GM19397 (cell line): ENCODE results near the gene ADAMTSL1.
"Not testable (repeated sequence)": the region's sequence is repeated elsewhere in the genome, so short reads cannot be mapped to it uniquely, and the experiment has no call there.

Source experiments
- ATAC-seq: cut with Tn5 transposase; IDR thresholded peaks from one replicate; pipeline ENCODE4 v1.9.1; 2021; ENCODE audit warnings: mild to moderate bottlenecking, moderate library complexity; ENCODE audit not compliant: unreplicated experiment

The ADAMTSL1 gene

GRCh38 chr9:18922161-18922885 is 448.4 kb downstream of the ADAMTSL1 start:
- no peak for ATAC-seq

GRCh38 chr9:18923167-18923566 is 449.2 kb downstream of the ADAMTSL1 start:
- ATAC-seq, result no peak

DNA sequence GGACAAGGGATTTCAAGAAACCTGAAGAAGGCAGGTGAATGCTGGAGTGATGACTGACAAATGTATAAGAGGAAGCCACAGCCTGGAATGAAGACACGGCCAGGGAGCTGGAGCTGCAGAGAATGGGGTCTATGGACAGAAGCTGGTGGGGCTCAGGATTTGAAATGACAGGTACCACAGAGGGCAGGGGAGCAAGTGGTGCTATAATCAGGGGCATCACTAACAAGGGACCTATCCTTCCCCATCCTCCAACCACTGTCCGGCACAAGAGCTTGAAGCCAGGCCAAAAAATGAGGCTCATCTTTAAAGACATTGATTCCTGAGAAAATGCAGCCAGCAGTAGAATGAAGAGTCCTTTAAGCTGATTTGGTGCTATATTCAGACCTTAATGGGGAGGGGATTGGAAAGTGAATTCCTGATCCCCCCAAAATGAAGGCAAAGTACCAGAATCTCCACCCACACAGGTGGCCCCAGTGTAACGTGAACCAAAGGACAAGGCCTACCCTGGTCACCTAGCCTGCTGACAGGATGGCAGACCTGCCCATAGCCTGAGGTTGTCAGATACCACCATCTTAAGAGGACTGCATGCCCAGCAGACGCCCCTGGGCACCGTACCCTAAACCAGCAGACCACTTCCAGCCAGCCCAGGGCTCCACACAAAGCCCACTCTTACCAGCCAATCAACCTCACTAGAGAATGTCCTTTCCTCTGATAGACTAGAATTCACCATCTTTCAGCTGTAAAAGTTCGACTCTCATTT is 449.9 kb downstream of the ADAMTSL1 start:
- no peak for ATAC-seq

- ATAC-seq, result no peak
These were observed 451.9 kb downstream of the ADAMTSL1 start for GRCh38 chr9:18925880-18926279.

DNA sequence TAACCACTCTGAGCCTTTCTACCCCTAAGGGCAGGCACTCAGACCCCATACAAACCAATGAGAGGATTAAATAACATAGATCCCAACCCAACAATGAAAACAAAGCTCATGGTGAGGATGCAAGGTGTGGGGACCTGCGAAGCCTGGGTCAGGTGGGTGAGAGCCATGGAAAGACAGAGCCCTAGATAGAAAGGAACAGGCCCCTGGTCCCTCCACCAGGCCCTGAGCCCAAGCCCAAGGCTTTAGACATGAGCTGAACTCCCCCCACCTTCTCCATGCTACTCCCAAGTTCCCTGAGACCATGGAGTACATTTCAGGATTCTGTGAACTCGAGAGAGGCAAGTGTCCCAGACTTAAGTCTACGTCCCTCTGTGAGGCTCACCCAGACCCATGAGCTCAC is 452.6 kb downstream of the ADAMTSL1 start:
- ATAC-seq, result no peak

- ATAC-seq, result no peak
These were observed 454.8 kb downstream of the ADAMTSL1 start for GRCh38 chr9:18928711-18929110.

GRCh38 chr9:18930611-18931010 is 456.7 kb downstream of the ADAMTSL1 start:
- ATAC-seq, result not testable (repeated sequence)

DNA sequence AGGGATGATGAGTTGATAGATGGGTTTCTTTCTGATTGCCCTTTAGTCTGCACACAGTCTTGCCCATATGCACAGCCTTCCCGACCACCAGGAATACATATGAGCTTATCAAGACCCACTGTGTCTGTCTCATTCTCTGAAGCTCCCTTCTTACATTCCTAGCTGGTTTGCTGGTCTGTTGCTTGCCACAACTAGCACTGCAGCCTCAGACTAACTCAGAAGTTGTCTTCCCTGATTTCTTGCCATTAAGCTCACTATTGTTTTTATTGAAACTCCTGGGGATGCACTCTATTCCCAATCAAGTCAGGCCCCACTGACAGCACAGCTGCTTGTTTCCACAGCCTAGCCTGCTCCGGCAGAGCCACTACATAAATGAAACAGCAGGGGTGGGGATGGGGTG is 461.6 kb downstream of the ADAMTSL1 start:
- ATAC-seq, result no peak

DNA sequence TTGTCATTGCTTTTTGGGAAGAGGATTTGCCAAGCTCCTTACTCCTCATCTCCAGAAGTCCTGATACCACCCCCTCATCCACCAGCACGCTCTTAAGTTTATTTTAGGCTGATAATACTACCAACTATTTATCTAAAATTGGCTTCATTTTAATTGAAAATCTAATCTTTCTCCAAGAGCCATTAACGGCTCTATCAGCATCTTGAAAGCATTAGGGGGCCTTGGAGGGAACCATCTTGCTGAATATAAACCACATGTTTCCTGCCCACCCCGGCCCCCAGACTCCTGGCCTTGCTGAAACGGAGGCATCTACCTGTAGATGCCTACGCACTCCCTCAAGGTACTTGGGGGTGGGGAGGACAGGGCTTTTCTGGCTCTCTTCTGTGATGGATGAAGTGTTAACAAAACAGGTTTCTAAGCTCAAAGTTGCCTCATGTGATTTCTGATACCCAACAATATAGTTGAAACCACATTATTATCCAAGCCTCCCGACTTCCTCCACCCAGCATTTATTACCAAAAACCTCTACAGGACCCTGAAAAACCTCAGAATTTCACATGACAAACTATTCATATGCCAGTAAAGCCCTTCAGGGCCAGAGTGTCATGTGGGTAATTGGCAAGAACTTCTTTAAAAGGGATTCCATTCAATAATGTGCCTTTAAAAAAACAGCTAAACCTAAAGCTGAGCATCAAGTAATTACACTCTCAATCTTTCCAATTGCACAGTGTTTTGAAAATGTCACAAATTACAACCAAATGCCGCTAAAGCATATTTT is 462.3 kb downstream of the ADAMTSL1 start:
- ATAC-seq, result no peak

DNA sequence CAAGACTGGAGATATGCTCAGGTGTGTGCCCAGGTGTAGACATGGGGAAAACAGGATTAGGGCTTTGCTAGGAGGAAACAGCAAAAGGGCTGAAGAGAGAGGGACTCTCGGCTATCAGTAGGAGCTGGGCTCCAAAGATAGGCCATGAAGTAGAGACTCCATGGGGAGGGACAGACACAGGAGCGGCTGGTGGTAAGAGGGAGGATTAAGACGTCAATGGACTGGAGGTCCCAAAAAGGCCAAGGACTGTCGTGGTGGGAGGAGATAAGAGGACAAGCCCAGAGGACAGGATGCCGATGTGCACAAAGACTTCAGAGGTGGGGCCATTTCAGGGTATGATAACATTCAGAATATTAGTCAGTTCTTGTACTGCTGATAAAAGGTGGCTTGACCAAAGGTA is 466.0 kb downstream of the ADAMTSL1 start:
- ATAC-seq, result no peak

GRCh38 chr9:18941060-18941740 is 467.2 kb downstream of the ADAMTSL1 start:
- no peak for ATAC-seq

GRCh38 chr9:18942801-18943200 is 468.8 kb downstream of the ADAMTSL1 start:
- ATAC-seq, result no peak

DNA sequence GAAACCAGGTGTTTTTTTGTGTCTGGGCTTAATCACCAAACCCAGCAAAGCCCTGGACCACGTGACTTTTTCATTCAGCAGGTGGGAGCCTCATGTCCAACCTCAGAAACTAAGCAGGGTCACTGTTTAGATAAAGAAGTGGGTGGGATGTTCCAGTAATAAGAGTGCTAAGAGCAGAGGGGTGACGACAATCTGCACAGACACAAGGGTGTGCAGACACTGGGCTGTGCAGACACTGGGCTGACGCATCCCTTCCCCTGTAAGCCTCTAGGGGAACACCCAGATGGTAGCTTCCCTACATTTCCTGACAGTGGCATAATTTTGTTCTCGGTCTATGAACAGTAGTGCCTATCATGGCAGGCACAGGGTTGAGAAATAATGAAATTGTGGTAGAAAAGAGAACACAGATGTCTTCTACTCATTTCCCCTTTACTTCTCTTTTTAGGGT is 474.0 kb downstream of the ADAMTSL1 start:
- ATAC-seq, result no peak

GRCh38 chr9:18951936-18952335 is 478.0 kb downstream of the ADAMTSL1 start:
- ATAC-seq, result no peak

DNA sequence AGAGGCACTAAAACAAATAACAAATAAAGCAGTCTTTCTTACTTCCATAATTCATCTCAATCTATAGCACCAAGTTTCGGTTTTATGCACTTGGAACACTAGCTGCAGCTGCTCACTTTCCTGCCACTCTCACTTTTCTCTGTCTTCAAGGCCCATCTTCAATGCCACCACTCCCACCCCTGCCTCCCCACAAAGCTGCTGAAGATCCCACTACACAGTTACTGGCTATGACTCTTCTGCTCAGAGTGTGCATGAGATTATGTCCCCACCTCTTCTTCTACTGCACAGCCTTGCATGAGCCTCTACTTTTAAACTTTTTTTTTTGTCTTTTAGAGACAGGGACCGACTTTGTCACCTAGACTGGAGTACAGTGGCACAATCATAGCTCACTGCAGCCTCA is 481.7 kb downstream of the ADAMTSL1 start:
- ATAC-seq, result no peak
